ENCODE data around the gene ROPN1.
"Not testable (repeated sequence)": the region's sequence is repeated elsewhere in the genome, so short reads cannot be mapped to it uniquely, and the experiment has no call there.

DNA sequence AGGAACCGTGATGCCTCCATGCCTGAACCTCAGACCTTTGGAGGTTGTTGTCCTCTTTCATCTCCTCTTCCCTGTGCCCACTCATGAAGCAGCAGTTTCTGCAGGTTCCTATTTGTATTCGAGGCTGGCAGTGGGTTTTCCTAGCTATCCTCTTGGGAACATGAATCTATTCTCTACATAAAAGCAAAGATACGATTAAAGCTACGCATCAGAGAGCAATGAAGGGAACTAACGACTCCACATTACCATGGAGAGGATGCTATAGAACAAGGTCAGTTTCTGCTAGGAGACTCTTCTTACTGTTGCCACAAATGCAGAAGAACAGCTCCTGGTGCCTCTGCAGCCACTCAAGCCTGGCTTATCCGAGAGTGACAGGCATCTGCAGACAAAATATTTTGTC is 9.4 kb upstream of the ROPN1 start:
- not testable (repeated sequence) for TF ChIP-seq CTCF, EZH2phosphoT487 (IDR thresholded peaks at IDR 0.05)

All from neural progenitor cell (in vitro differentiated cells).